Activated CD8-positive, alpha-beta T cell treated with anti-CD3 and anti-CD28 coated beads, Interleukin-2, amount 10 ng/mL, durations not matched to agents 7 days and 5 days (primary cell): Measurements from ENCODE around the gene SSMEM1. TPM values are rescaled to one million over a fixed set of nuclear protein-coding genes. Genes with fewer than 3 reads are reported as not detected.
"Not testable (repeated sequence)": the region's sequence is repeated elsewhere in the genome, so short reads cannot be mapped to it uniquely, and the experiment has no call there.

Experiments used
- ATAC-seq: fragments of 150-1000 bp; cut with Tn5 transposase; one replicate; pipeline ENCODE4 v1.10.0; 2021; ENCODE audit warnings: moderate library complexity
- CTCF ChIA-PET: fragments of 350-600 bp; sonication (Branson Sonifier 250); formaldehyde crosslinking; loops from one replicate; lab custom pipeline; 2021; ENCODE audit warnings: antibody characterized with exemption; lab: Charles Lee
- POLR2A ChIA-PET: fragments of 350-600 bp; sonication (Branson Sonifier 250); formaldehyde crosslinking; loops from one replicate; lab custom pipeline; 2021; ENCODE audit warnings: antibody characterized with exemption; lab: Charles Lee
- DNase-seq: peaks from one replicate; pipeline ENCODE4 v3.0.0-alpha.2; 2020
- H3K27ac Mint-ChIP-seq: one replicate; pipeline ENCODE4 v1.8.0; 2021; ENCODE audit warnings: mild to moderate bottlenecking, mixed read lengths
- H3K27me3 Mint-ChIP-seq: one replicate; pipeline ENCODE4 v1.8.0; 2021; ENCODE audit warnings: low read depth, mixed read lengths
- H3K36me3 Mint-ChIP-seq: one replicate; pipeline ENCODE4 v1.8.0; 2021; ENCODE audit warnings: low read depth, mixed read lengths
- H3K4me1 Mint-ChIP-seq: one replicate; pipeline ENCODE4 v1.8.0; 2021; ENCODE audit warnings: low read depth, mixed read lengths
- H3K4me3 Mint-ChIP-seq: one replicate; pipeline ENCODE4 v1.8.0; 2021; ENCODE audit warnings: mild to moderate bottlenecking, mixed read lengths
- H3K9me3 Mint-ChIP-seq: one replicate; pipeline ENCODE4 v1.8.0; 2022; ENCODE audit warnings: mixed read lengths; ENCODE audit not compliant: insufficient read depth
- total RNA-seq, 2 experiments: library from RNA; stranded (reverse); gene quantifications; one replicate each; pipeline ENCODE4 v1.2.3, GENCODE V29; 2021

SSMEM1 gene
- total RNA-seq, 2 experiments from 2014 or later, result not detected

DNA sequence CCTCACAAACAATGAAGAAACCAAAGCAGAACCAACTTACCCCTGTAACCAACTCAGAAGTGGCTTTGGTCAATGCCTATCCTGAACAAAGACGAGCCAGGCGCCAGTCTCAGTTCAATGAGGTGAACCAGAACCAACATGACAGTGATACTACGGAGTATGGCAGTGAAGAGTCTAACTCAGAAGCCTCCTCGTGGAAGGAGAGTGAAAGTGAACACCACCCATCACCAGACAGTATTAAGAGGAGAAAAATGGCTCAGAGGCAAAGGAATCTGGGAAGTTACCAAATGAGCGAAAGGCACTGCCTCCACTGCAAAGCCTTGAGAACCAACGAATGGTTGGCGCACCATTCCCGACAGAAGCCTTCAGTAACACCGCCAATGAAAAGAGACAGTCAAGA is 8.4 kb downstream of the SSMEM1 start:
- H3K27ac Mint-ChIP-seq, result no peak overlapping the region
- DNase-seq (peak; percentile 3), ATAC-seq (no peak)
- no peaks in the 10 kb centered on the region for H3K4me1 Mint-ChIP-seq
- CTCF ChIA-PET, result no interaction called here
- H3K27me3 Mint-ChIP-seq, result peaks cover 4% of the 10 kb centered on the region
- POLR2A ChIA-PET, result no interaction called here
- H3K9me3 Mint-ChIP-seq, result no peaks in the 10 kb centered on the region
- no peaks in the 10 kb centered on the region for H3K36me3 Mint-ChIP-seq
- H3K4me3 Mint-ChIP-seq, result no peak overlapping the region

DNA sequence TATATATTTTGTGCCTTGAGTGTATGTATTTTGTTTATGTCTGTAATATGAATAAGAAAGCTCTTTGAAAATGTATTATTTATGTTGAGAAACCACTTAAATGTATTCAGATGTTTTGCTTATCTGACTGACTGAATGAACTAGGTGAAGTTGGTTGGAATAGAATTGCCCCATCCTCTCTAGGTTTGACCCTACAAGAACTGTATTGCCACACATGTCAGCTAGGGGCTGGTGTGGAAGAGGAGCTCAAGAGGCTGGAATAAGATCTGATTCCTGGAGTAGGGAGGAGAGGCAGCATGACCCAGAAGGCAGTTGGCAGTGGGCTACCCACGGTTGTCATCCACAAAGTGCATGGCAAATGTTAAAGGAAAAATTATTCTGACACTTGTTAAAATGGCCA is 9.1 kb downstream of the SSMEM1 start:
- ChIA-PET POLR2A (interaction anchor here (2.2 kb wide), 1 partner anchor 12 kb away, joined by 8 read pairs; the partner anchor contains the start of gene TMEM209), CTCF (no interaction called here)
- H3K27ac Mint-ChIP-seq, result no peak overlapping the region
- H3K36me3 Mint-ChIP-seq, result no peaks in the 10 kb centered on the region
- DNase-seq, result no peak
- no peaks in the 10 kb centered on the region for H3K4me1 Mint-ChIP-seq
- no peak for ATAC-seq
- no peak overlapping the region for H3K4me3 Mint-ChIP-seq
- H3K9me3 Mint-ChIP-seq, result no peaks in the 10 kb centered on the region
- H3K27me3 Mint-ChIP-seq, result peaks cover 3% of the 10 kb centered on the region

DNA sequence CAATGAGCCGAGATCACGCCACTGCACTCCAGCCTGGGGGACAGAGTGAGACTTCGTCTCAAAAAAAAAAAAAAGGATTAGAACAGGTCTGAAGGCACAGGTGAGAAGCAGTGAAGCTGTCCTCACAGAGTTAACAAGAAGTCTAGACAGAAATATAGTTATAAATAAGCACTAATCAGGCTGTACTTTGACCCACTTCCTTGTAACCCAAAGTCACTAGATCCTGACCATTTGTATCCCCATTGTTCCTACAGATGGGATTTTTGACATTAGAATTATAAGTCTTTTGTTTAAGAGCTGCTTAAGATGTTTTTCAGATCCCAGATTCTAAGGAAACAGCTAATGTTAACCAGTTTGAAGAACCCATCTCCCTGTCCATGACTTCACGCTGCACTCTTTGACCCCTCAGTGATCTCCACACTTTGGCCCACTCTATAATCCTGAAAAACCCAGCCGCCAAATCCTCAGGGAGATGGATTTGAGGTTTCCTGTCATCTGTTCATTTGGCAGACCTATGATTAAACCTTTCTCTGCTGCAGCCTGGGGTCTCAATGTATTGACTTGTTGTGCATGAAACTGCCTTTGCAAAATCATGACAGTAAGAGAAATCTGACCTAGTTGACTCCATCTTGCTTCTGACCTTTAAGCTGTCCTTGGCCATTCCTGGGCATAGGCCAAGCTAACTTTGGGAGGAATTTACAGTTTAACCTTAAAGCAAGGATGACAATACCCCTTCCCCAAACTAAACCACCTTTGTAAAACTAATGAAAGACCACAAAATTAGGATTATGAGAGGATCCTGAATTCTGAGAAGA is 11.4 kb downstream of the SSMEM1 start:
- Mint-ChIP-seq H3K27ac (no peak overlapping the region), H3K36me3 (no peaks in the 10 kb centered on the region), H3K27me3 (peaks cover 3% of the 10 kb centered on the region), H3K9me3 (no peaks in the 10 kb centered on the region), H3K4me3 (no peak overlapping the region), H3K4me1 (peaks cover 2% of the 10 kb centered on the region)
- DNase-seq (peak; percentile 4), ATAC-seq (no peak)
- POLR2A ChIA-PET, result no interaction called here
- CTCF ChIA-PET, result no interaction called here

DNA sequence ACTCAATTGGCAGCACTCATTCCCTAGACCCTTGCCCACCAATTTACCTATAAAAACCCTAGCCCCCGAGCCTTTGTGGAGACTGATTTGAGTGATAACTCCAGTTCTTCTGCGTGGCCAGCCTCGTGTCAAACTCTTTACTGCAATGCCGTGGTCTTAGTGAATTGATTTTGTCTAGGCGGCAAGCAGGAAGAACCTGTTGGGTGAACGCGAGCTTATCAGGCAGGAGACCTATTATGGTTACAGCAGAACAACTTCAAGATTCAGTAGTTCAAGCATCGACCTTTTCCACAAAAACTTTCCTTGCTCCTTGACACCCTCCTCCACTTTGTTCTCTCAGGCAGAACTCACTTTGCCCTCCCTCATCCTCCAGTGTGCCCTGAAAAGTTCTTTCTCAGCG is 12.2 kb downstream of the SSMEM1 start:
- H3K9me3 Mint-ChIP-seq, result no peaks in the 10 kb centered on the region
- no peaks in the 10 kb centered on the region for H3K36me3 Mint-ChIP-seq
- CTCF ChIA-PET, result no interaction called here
- H3K4me3 Mint-ChIP-seq, result no peak overlapping the region
- H3K27ac Mint-ChIP-seq, result no peak overlapping the region
- POLR2A ChIA-PET, result no interaction called here
- H3K4me1 Mint-ChIP-seq, result peaks cover 2% of the 10 kb centered on the region
- no peaks in the 10 kb centered on the region for H3K27me3 Mint-ChIP-seq
- no peak for DNase-seq
- ATAC-seq, result no peak

DNA sequence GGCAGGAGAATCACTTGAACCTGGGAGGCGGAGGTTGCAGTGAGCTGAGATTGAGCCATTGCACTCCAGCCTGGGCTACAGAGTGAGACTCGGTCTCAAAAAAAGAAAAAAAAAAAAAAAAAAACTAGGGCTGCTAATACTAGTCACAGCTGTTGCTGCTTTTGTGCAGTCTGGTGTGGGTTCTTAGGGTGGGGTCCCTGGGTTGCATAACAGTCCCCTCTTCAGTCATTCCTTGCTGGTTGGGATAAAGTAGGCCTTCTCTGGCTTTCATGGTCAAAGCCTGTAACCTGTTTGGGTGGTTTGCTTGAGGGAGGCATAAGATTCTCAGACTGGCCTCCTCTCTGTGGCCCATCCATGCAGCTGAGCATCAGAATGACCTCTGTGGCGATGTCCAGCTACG is 14.1 kb downstream of the SSMEM1 start:
- Mint-ChIP-seq H3K4me3 (no peak overlapping the region), H3K27me3 (peaks cover 3% of the 10 kb centered on the region), H3K27ac (no peak overlapping the region), H3K36me3 (no peaks in the 10 kb centered on the region), H3K4me1 (peaks cover 2% of the 10 kb centered on the region), H3K9me3 (no peaks in the 10 kb centered on the region)
- ChIA-PET POLR2A (no interaction called here), CTCF (no interaction called here)
- DNase-seq (no peak), ATAC-seq (no peak)

DNA sequence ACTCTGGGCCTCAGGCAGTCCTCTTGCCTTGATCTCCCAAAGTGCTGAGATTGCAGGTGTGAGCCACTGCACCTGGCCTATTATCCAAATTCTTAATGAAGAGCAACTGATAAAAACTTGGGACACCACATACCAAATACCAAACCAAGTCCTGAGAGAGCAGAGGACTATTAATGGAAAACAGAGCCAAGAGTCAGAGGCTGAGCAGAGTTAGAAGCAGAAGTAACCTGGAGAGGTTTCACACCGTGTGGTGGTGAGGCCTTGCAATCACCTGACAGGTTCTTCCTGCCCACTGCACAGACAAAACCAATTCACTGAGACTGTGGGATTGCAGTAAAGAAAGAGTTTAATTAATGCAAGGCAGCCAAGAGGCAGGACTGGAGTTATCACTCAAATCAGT is 16.0 kb downstream of the SSMEM1 start:
- ChIA-PET POLR2A (no interaction called here), CTCF (no interaction called here)
- H3K9me3 Mint-ChIP-seq, result no peaks in the 10 kb centered on the region
- H3K4me3 Mint-ChIP-seq, result no peak overlapping the region
- no peak overlapping the region for H3K27ac Mint-ChIP-seq
- peaks cover 2% of the 10 kb centered on the region for H3K4me1 Mint-ChIP-seq
- ATAC-seq, result no peak
- no peak for DNase-seq
- H3K27me3 Mint-ChIP-seq, result peaks cover 3% of the 10 kb centered on the region
- no peaks in the 10 kb centered on the region for H3K36me3 Mint-ChIP-seq

DNA sequence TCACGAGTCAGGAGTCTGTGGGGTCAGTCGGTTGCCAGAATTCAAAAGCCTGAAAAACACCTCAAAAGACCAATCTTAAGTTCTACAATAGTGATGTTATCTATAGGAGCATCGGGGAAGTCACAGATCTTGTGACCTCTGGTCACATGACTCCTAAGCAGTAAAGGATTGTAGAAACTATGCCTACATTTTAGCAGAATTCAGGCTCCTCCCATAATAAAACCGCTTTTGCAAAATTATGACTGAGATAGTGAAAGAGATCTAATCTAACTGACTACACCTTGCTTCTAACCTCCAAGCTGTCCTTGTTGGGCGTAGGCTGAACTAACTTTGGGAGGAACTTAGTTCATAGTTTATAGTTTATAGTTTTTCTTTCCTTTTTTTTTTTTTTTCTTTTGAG is 16.6 kb downstream of the SSMEM1 start:
- Mint-ChIP-seq H3K9me3 (no peaks in the 10 kb centered on the region), H3K27ac (no peak overlapping the region), H3K36me3 (no peaks in the 10 kb centered on the region), H3K4me3 (no peak overlapping the region), H3K27me3 (peaks cover 5% of the 10 kb centered on the region), H3K4me1 (peaks cover 2% of the 10 kb centered on the region)
- ChIA-PET POLR2A (no interaction called here), CTCF (no interaction called here)
- DNase-seq, result no peak
- ATAC-seq, result no peak

DNA sequence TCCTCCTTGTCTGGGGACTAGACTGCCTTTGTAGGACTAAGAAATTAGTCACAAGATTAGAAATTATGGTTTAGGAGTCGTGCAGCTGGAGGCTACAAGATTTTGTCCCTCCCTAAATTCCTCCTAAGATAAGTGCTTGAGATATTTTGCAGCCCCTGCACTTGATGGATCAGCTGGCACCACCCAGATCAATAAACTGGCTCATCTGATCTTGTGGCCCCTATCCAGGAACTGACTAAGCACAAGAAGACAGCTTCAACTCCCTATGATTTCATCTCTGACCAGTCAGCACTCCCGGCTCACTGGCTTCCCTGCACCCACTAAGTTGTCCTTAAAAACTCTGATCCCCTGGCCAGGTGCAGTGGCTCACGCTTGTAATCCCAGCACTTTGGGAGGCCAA is 17.3 kb downstream of the SSMEM1 start:
- H3K27ac Mint-ChIP-seq, H3K27me3 Mint-ChIP-seq, H3K4me1 Mint-ChIP-seq, H3K4me3 Mint-ChIP-seq, POLR2A ChIA-PET, ATAC-seq, DNase-seq, H3K36me3 Mint-ChIP-seq, H3K9me3 Mint-ChIP-seq, CTCF ChIA-PET: not testable (repeated sequence)

DNA sequence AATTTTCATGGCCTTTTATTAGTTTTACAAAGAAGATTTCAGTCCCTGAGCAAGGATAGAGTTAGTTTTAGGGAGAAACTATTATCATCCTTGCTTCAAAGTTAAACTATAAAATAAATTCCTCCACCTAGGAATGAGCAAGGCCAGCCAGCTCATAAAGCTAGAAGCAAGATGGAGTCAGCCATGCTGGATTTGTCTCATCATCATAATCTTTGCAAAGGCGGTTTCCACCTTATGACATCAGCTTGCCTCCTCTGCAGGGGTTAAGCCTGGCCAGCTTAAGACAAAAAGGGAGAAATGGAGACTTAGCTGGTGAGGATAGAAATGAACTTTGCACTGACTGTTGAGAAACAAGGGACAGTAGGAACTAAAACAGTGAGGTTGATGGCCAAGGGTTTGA is 18.7 kb downstream of the SSMEM1 start:
- POLR2A ChIA-PET, result no interaction called here
- ATAC-seq (no peak), DNase-seq (no peak)
- peaks cover 2% of the 10 kb centered on the region for H3K4me1 Mint-ChIP-seq
- CTCF ChIA-PET, result interaction anchor here (1.0 kb wide), 1 partner anchor 12 kb away, joined by 3 read pairs; no protein-coding TSS in a partner anchor
- no peak overlapping the region for H3K4me3 Mint-ChIP-seq
- H3K27ac Mint-ChIP-seq, result no peak overlapping the region
- peaks cover 5% of the 10 kb centered on the region for H3K27me3 Mint-ChIP-seq
- no peaks in the 10 kb centered on the region for H3K9me3 Mint-ChIP-seq
- H3K36me3 Mint-ChIP-seq, result no peaks in the 10 kb centered on the region

DNA sequence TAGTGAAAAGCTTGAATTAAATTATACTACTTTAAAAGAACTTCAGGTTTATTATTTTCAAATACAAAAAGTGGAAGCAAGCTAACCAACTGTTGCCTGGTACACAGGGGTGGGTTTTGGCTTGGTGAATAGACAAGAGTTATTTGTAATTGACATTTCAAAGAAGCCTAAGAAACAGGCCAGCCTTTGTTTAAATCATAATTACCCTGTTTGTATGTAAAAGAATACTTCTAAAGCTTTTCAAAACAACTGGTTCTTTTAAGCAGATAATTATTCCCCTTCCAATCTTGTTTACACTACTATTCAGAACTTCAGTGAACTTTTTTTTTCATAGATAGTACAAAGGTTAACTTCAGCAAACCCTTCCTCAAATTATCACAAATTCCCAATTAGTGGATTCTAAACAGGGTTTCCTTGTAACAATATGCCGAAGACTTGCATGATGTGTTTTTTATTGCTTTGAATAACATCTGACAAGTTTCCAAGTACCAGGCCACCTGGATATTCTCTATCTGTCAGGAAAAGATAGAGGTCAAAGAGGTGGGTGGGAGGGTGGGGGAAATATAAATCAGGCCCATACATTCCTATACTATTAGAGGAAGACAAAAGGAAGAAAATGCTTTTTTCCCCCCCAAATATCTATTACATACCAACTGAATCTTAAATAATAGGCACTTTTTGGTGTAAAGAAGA is 20.4 kb downstream of the SSMEM1 start:
- ChIA-PET CTCF (no interaction called here), POLR2A (no interaction called here)
- no peaks in the 10 kb centered on the region for H3K9me3 Mint-ChIP-seq
- H3K36me3 Mint-ChIP-seq, result no peaks in the 10 kb centered on the region
- peaks cover 5% of the 10 kb centered on the region for H3K27me3 Mint-ChIP-seq
- DNase-seq (no peak), ATAC-seq (no peak)
- no peak overlapping the region for H3K4me3 Mint-ChIP-seq
- no peak overlapping the region for H3K27ac Mint-ChIP-seq
- peaks cover 2% of the 10 kb centered on the region for H3K4me1 Mint-ChIP-seq

DNA sequence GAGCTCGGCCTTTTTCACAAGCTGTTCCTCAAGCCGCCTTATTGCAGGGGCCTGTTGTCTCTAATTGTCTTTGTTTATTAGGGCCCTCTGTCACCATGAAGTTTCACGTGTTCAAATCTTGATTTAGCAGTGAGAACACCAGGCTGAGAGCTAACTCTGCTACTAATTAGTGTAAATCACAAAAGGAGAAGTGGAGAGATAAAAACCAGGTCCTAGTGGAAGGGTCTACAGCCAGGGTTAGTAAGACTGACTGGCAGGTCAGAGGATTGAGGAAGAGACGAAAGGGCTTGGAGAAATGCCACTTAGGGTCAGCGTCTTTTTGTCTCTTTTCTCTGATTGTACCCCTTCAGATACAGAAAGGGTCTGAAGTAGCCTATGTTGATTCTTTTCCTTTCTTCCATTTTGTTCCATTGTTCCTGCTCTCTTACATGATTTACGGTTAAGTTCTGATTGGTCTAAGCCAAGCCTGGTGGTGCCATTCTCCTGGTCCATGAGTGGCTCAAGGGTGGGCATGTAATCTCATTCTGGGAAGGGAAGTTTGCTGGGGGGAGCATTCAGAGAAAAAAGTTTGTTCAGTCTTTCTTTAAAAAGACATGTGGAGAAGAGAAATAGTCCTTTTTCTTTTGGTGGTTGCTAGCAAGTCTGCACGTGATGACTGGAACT is 21.3 kb downstream of the SSMEM1 start:
- ChIA-PET POLR2A (interaction anchor here (0.8 kb wide), 1 partner anchor 23 kb away, joined by 4 read pairs; the partner anchor contains the start of gene TMEM209), CTCF (no interaction called here)
- Mint-ChIP-seq H3K4me1 (no peaks in the 10 kb centered on the region), H3K27ac (no peak overlapping the region), H3K36me3 (no peaks in the 10 kb centered on the region), H3K27me3 (peaks cover 5% of the 10 kb centered on the region), H3K9me3 (no peaks in the 10 kb centered on the region), H3K4me3 (no peak overlapping the region)
- no peak for ATAC-seq
- DNase-seq, result no peak

DNA sequence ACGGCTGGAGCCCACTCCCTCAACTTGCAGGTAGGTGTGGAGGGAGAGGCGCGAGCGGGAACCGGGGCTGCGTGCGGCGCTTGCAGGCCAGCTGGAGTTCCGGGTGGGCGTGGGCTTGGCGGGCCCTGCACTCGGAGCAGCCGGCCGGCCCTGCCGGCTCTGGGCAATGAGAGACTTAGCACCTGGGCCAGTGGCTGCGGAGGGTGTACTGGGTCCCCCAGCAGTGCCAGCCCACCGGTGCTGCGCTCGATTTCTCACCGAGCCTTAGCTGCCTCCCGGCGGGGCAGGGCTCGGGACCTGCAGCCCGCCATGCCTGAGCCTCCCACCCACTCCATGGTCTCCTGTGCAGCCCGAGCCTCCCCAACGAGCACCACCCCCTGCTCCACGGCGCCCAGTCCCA is 22.3 kb downstream of the SSMEM1 start:
- H3K4me3 Mint-ChIP-seq, H3K36me3 Mint-ChIP-seq, DNase-seq, POLR2A ChIA-PET, CTCF ChIA-PET, H3K27me3 Mint-ChIP-seq, ATAC-seq, H3K27ac Mint-ChIP-seq, H3K9me3 Mint-ChIP-seq, H3K4me1 Mint-ChIP-seq: not testable (repeated sequence)
